ENCODE results near the gene MESP2. TPM values are rescaled to one million over a fixed set of nuclear protein-coding genes. Genes with fewer than 3 reads are reported as not detected.

MESP2 gene
- total and polyA plus RNA-seq, 2 of the 13 experiments (the other 11 are each of a cell fraction or from before 2014, with no cell fraction given), result not detected

- TF ChIP-seq POGZ (CRISPR knock-in tag; IDR thresholded peaks at IDR 0.05), result peak; percentile 71
- TF ChIP-seq ZNF280D (CRISPR knock-in tag; IDR thresholded peaks at IDR 0.05), result peak; percentile 71; the same call in 1 of the 2 replicates
- no peak for TF ChIP-seq ZBTB14 (CRISPR knock-in tag; IDR thresholded peaks at IDR 0.05)
- peak; percentile 91 for TF ChIP-seq SAFB2 (CRISPR knock-in tag; IDR thresholded peaks at IDR 0.05; ENCODE audit: borderline replicate concordance, low read depth)
- peak; percentile 43; the same call in 1 of the 2 replicates for TF ChIP-seq RERE (CRISPR knock-in tag; IDR thresholded peaks at IDR 0.05; ENCODE audit: low read depth)
- TF ChIP-seq HOXD1 (CRISPR knock-in tag; IDR thresholded peaks at IDR 0.05), result 0 out of 2 replicates have a peak, but pooled peaks have one; percentile 37
- peak; percentile 65 for TF ChIP-seq ZFX (CRISPR knock-in tag; IDR thresholded peaks at IDR 0.05; ENCODE audit: low read depth)
- TF ChIP-seq KAT8 (CRISPR knock-in tag; IDR thresholded peaks at IDR 0.05), result peak; percentile 26; the same call in 1 of the 2 replicates
- peak; percentile 98 for TF ChIP-seq ZNF777 (CRISPR knock-in tag; IDR thresholded peaks at IDR 0.05)
- TF ChIP-seq, protein P1, sequence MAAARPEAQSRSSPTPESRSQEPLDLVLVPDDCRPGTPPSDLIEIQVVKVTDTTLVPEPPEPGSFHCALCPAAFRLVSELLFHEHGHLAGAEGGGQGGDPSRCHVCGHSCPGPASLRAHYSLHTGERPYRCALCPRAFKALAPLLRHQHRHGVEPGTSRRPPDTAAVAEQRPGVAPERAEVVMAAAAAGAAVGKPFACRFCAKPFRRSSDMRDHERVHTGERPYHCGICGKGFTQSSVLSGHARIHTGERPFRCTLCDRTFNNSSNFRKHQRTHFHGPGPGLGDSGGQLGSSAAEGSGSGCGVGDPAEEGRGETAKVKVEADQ (CRISPR knock-in tag; IDR thresholded peaks at IDR 0.05; ENCODE audit: borderline replicate concordance), result peak; percentile 67; the same call in 1 of the 2 replicates
- peak; percentile 76; the same call in 1 of the 2 replicates for TF ChIP-seq ZNF772 (CRISPR knock-in tag; IDR thresholded peaks at IDR 0.05)
- TF ChIP-seq ZIK1 (CRISPR knock-in tag; IDR thresholded peaks at IDR 0.05; ENCODE audit: borderline replicate concordance, low read depth), result peak; percentile 95
- TF ChIP-seq SP5 (CRISPR knock-in tag; IDR thresholded peaks at IDR 0.05; ENCODE audit: borderline replicate concordance, low read depth), result no peak
- TF ChIP-seq MXD4 (CRISPR knock-in tag; IDR thresholded peaks at IDR 0.05), result no peak
- peak; percentile 79; the same call in 1 of the 2 replicates for TF ChIP-seq ZNF749 (CRISPR knock-in tag; IDR thresholded peaks at IDR 0.05; ENCODE audit: borderline replicate concordance)
- TF ChIP-seq JUNB (CRISPR knock-in tag; IDR thresholded peaks at IDR 0.05; ENCODE audit: borderline replicate concordance), result no peak
- peak; percentile 84; the same call in 1 of the 2 replicates for TF ChIP-seq ZNF230 (CRISPR knock-in tag; IDR thresholded peaks at IDR 0.05)
- no peak for TF ChIP-seq ONECUT2 (CRISPR knock-in tag; IDR thresholded peaks at IDR 0.05)
Measured at GRCh38 chr15:89776274-89777072, at the start of gene MESP2 (continued).
